SK-N-MC (cell line): ENCODE results near the gene GRAMD1B.

Experiments
- EZH2 ChIP-seq: fragments of 200-600 bp; sonication (generic); IDR thresholded peaks from one replicate; pipeline ENCODE4 v1.6.1; 2017; ENCODE audit warnings: antibody characterized with exemption
- POLR2AphosphoS5 ChIP-seq: IDR thresholded peaks from 2 replicates; pipeline ENCODE4 v1.6.1; 2012; ENCODE audit warnings: mild to moderate bottlenecking, low read depth, low read length, borderline replicate concordance

- TF ChIP-seq POLR2AphosphoS5, result no peak
- no peak for TF ChIP-seq EZH2
Observed at GRCh38 chr11:123653483-123653826, 223.4 kb downstream of the GRAMD1B start.
